WTC11 (cell line): Measurements from ENCODE around the gene TIMM9. TPM values are rescaled to one million over a fixed set of nuclear protein-coding genes. Genes with fewer than 3 reads are reported as not detected.

Experiments used
- ATAC-seq: fragments of 200-7000 bp; cut with Tn5 transposase; 2 replicates; pipeline ENCODE4 v1.10.0; 2021; ENCODE audit warnings: mild to moderate bottlenecking, moderate library complexity
- CTCF ChIA-PET: fragments of 300-600 bp; sonication (Branson Sonifier 250); formaldehyde crosslinking; loops from one replicate; lab custom pipeline; 2021; ENCODE audit warnings: antibody characterized with exemption; lab: Charles Lee
- POLR2A ChIA-PET: fragments of 350-600 bp; sonication (Branson Sonifier 250); formaldehyde crosslinking; loops from one replicate; lab custom pipeline; 2021; ENCODE audit warnings: antibody characterized with exemption; lab: Charles Lee
- DNase-seq: peaks from one replicate; pipeline ENCODE4 v3.0.0; 2021; ENCODE audit warnings: low spot score
- H3K27ac Mint-ChIP-seq: 2 replicates; pipeline ENCODE4 v1.8.0; 2021; ENCODE audit warnings: mixed read lengths
- H3K27me3 Mint-ChIP-seq: 2 replicates; pipeline ENCODE4 v1.8.0; 2021; ENCODE audit warnings: low read depth, mild to moderate bottlenecking, moderate library complexity, mixed read lengths
- H3K36me3 Mint-ChIP-seq: 2 replicates; pipeline ENCODE4 v1.8.0; 2021; ENCODE audit warnings: mixed read lengths
- H3K4me1 Mint-ChIP-seq: 2 replicates; pipeline ENCODE4 v1.8.0; 2022; ENCODE audit warnings: mixed read lengths
- H3K4me3 Mint-ChIP-seq: 2 replicates; pipeline ENCODE4 v1.8.0; 2021; ENCODE audit warnings: mild to moderate bottlenecking, moderate library complexity, mixed read lengths
- H3K9me3 Mint-ChIP-seq: 2 replicates; pipeline ENCODE4 v1.8.0; 2021; ENCODE audit warnings: mixed read lengths
- AFF4 ChIP-seq: sonication (generic); formaldehyde crosslinking; IDR thresholded peaks from 2 replicates; pipeline ENCODE4 v1.8.1; 2023; ENCODE audit warnings: mild to moderate bottlenecking, missing genetic modification reagents, borderline replicate concordance
- CREM ChIP-seq: sonication (generic); formaldehyde crosslinking; IDR thresholded peaks from 2 replicates; pipeline ENCODE4 v1.8.1; 2022; ENCODE audit warnings: mild to moderate bottlenecking, missing genetic modification reagents, moderate library complexity
- HMGXB4 ChIP-seq: sonication (generic); formaldehyde crosslinking; IDR thresholded peaks from 2 replicates; pipeline ENCODE4 v1.8.1; 2023; ENCODE audit warnings: mild to moderate bottlenecking, moderate library complexity, missing genetic modification reagents
- IRF1 ChIP-seq: sonication (generic); formaldehyde crosslinking; IDR thresholded peaks from 2 replicates; pipeline ENCODE4 v1.8.0; 2023; ENCODE audit warnings: missing genetic modification reagents
- JAZF1 ChIP-seq: fragments of 250-450 bp; sonication (Bioruptor Pico); IDR thresholded peaks from 2 replicates; pipeline ENCODE4 v1.9.0; 2021; ENCODE audit warnings: moderate library complexity, mild to moderate bottlenecking, inconsistent platforms
- MXD4 ChIP-seq: fragments of 250-450 bp; sonication (Bioruptor Pico); IDR thresholded peaks from 2 replicates; pipeline ENCODE4 v1.8.0; 2021; ENCODE audit warnings: mild to moderate bottlenecking, moderate library complexity, borderline replicate concordance
- NFATC4 ChIP-seq: fragments of 250-450 bp; sonication (Bioruptor Pico); IDR thresholded peaks from 2 replicates; pipeline ENCODE4 v1.9.0; 2021; ENCODE audit warnings: mild to moderate bottlenecking
- NFE2L1 ChIP-seq: sonication (generic); formaldehyde crosslinking; IDR thresholded peaks from 2 replicates; pipeline ENCODE4 v1.8.1; 2023; ENCODE audit warnings: missing genetic modification reagents
- RORB ChIP-seq: fragments of 250-450 bp; sonication (Bioruptor Pico); IDR thresholded peaks from 2 replicates; pipeline ENCODE4 v1.9.0; 2021; ENCODE audit warnings: mild to moderate bottlenecking
- SMAD4 ChIP-seq: sonication (generic); formaldehyde crosslinking; IDR thresholded peaks from 2 replicates; pipeline ENCODE4 v1.8.0; 2022; ENCODE audit warnings: mild to moderate bottlenecking, missing genetic modification reagents
- TEAD4 ChIP-seq: sonication (generic); formaldehyde crosslinking; IDR thresholded peaks from 2 replicates; pipeline ENCODE4 v1.8.0; 2022; ENCODE audit warnings: mild to moderate bottlenecking, missing genetic modification reagents
- ZNF317 ChIP-seq: sonication (generic); formaldehyde crosslinking; IDR thresholded peaks from 2 replicates; pipeline ENCODE4 v1.8.1; 2023; ENCODE audit warnings: low read depth, mild to moderate bottlenecking, moderate library complexity, missing genetic modification reagents, borderline replicate concordance
- ZNF423 ChIP-seq: fragments of 250-450 bp; sonication (Bioruptor Pico); IDR thresholded peaks from 2 replicates; pipeline ENCODE4 v2.1.2; 2022; ENCODE audit warnings: mild to moderate bottlenecking, moderate library complexity
- ZSCAN18 ChIP-seq: fragments of 250-450 bp; sonication (Bioruptor Pico); IDR thresholded peaks from 2 replicates; pipeline ENCODE4 v2.1.2; 2022; ENCODE audit warnings: mild to moderate bottlenecking, moderate library complexity
- total RNA-seq: library from RNA; stranded (reverse); gene quantifications from 3 replicates; pipeline ENCODE4 v1.2.3, GENCODE V29; 2021

The TIMM9 gene
- total RNA-seq, 1 experiment from 2014 or later, result 51.1 TPM

GRCh38 chr14:58395562-58395811 lies 31.8 kb downstream of the TIMM9 start:
- no peak for ATAC-seq
- H3K27me3 Mint-ChIP-seq, result peaks cover 31% of the 10 kb centered on the region
- H3K4me1 Mint-ChIP-seq, result peaks cover 31% of the 10 kb centered on the region
- H3K9me3 Mint-ChIP-seq, result no peaks in the 10 kb centered on the region
- ChIA-PET POLR2A (interaction anchor here (1.5 to 2.5 kb wide), 2 partner anchors 97 to 150 kb away, joined by 5 to 9 read pairs; partner anchors contain the start of genes ARID4A and PSMA3), CTCF (interaction anchor here (0.6 to 1.9 kb wide), 7 partner anchors 9 to 151 kb away, joined by 3 to 12 read pairs (median 3); partner anchors contain the start of genes ARID4A and PSMA3)
- no peaks in the 10 kb centered on the region for H3K36me3 Mint-ChIP-seq
- H3K27ac Mint-ChIP-seq, result no peak overlapping the region
- TF ChIP-seq MXD4 (CRISPR knock-in tag), result no peak
- TF ChIP-seq NFE2L1 (CRISPR knock-in tag), result peak; percentile 54; the same call in 1 of the 2 replicates
- peak overlapping the region; percentile 61 for H3K4me3 Mint-ChIP-seq
- DNase-seq, result no peak

- Mint-ChIP-seq H3K36me3 (no peaks in the 10 kb centered on the region), H3K27ac (no peak overlapping the region), H3K9me3 (peaks cover 8% of the 10 kb centered on the region), H3K4me3 (no peak overlapping the region), H3K27me3 (peaks cover 14% of the 10 kb centered on the region), H3K4me1 (0 out of 2 replicates have a peak, but pooled peaks cover 3% of the 10 kb centered on the region)
- DNase-seq, result no peak
- TF ChIP-seq JAZF1 (CRISPR knock-in tag) (no peak), CREM (CRISPR knock-in tag) (no peak), RORB (CRISPR knock-in tag) (no peak), ZNF423 (CRISPR knock-in tag) (no peak), NFATC4 (CRISPR knock-in tag) (no peak), HMGXB4 (no peak)
- CTCF ChIA-PET, result interaction anchor here (0.6 kb wide), 1 partner anchor 26 kb away, joined by 3 read pairs; no protein-coding TSS in a partner anchor
- POLR2A ChIA-PET, result no interaction called here
- no peak for ATAC-seq
Measured at GRCh38 chr14:58390830-58391229, 36.5 kb downstream of the TIMM9 start.

GRCh38 chr14:58376791-58377190 lies 50.5 kb downstream of the TIMM9 start:
- POLR2A ChIA-PET, result no interaction called here
- DNase-seq, result no peak

More at GRCh38 chr14:58376791-58377190, 50.5 kb downstream of the TIMM9 start:
- H3K4me3 Mint-ChIP-seq, result no peak overlapping the region
- TF ChIP-seq TEAD4 (no peak), ZNF317 (CRISPR knock-in tag) (no peak), SMAD4 (CRISPR knock-in tag) (no peak), CREM (CRISPR knock-in tag) (no peak), IRF1 (CRISPR knock-in tag) (no peak), AFF4 (CRISPR knock-in tag) (no peak), ZSCAN18 (CRISPR knock-in tag) (no peak)
- no peak for ATAC-seq
- CTCF ChIA-PET, result no interaction called here
- H3K4me1 Mint-ChIP-seq, result 0 out of 2 replicates have a peak, but pooled peaks cover 5% of the 10 kb centered on the region
- peaks cover 25% of the 10 kb centered on the region for H3K36me3 Mint-ChIP-seq
- peaks cover 6% of the 10 kb centered on the region; the same call in 1 of the 2 replicates for H3K9me3 Mint-ChIP-seq
- H3K27me3 Mint-ChIP-seq, result no peaks in the 10 kb centered on the region
- H3K27ac Mint-ChIP-seq, result no peak overlapping the region
